ENCODE results near the gene AQP2. TPM values are rescaled to one million over a fixed set of nuclear protein-coding genes. Genes with fewer than 3 reads are reported as not detected.

The AQP2 gene
- total RNA-seq, 1 donor from 2014 or later: not detected

GRCh38 chr12:49974231-49974675, 23.7 kb downstream of the AQP2 start:
- H3K36me3 ChIP-seq (ENCODE audit: control insufficient read depth, insufficient read depth, low read length): no peaks in the 10 kb centered on the region
- no peak overlapping the region for H3K4me3 ChIP-seq (ENCODE audit: low read depth, low read length)
- DNase-seq (ENCODE audit: low read depth): no peak
- peak; percentile 75 for TF ChIP-seq CTCF (IDR thresholded peaks at IDR 0.05; ENCODE audit: insufficient read depth, low read length, poor library complexity, severe bottlenecking)
- H3K27me3 ChIP-seq (ENCODE audit: control insufficient read depth, insufficient read depth, low read length): peaks cover 18% of the 10 kb centered on the region

- TF ChIP-seq CTCF (IDR thresholded peaks at IDR 0.05; ENCODE audit: insufficient read depth, low read length, poor library complexity, severe bottlenecking): no peak
- Histone ChIP-seq H3K36me3 (ENCODE audit: control insufficient read depth, insufficient read depth, low read length) (no peaks in the 10 kb centered on the region), H3K27me3 (ENCODE audit: control insufficient read depth, insufficient read depth, low read length) (peaks cover 15% of the 10 kb centered on the region), H3K4me3 (ENCODE audit: low read depth, low read length) (no peak overlapping the region)
- no peak for DNase-seq (ENCODE audit: low read depth)
These were observed 24.3 kb downstream of the AQP2 start for GRCh38 chr12:49974677-49975317.

- DNase-seq (ENCODE audit: low read depth): no peak
- TF ChIP-seq CTCF (IDR thresholded peaks at IDR 0.05; ENCODE audit: insufficient read depth, low read length, poor library complexity, severe bottlenecking): no peak
- no peaks in the 10 kb centered on the region for H3K36me3 ChIP-seq (ENCODE audit: control insufficient read depth, insufficient read depth, low read length)
- H3K4me3 ChIP-seq (ENCODE audit: low read depth, low read length): no peak overlapping the region
- H3K27me3 ChIP-seq (ENCODE audit: control insufficient read depth, insufficient read depth, low read length): peaks cover 11% of the 10 kb centered on the region
These were observed 24.8 kb downstream of the AQP2 start for GRCh38 chr12:49975318-49975761.

- H3K27me3 ChIP-seq (ENCODE audit: control insufficient read depth, insufficient read depth, low read length): peaks cover 7% of the 10 kb centered on the region
- TF ChIP-seq CTCF (IDR thresholded peaks at IDR 0.05; ENCODE audit: insufficient read depth, low read length, poor library complexity, severe bottlenecking): no peak
- no peaks in the 10 kb centered on the region for H3K36me3 ChIP-seq (ENCODE audit: control insufficient read depth, insufficient read depth, low read length)
- H3K4me3 ChIP-seq (ENCODE audit: low read depth, low read length): no peak overlapping the region
- no peak for DNase-seq (ENCODE audit: low read depth)
These were observed 26.0 kb downstream of the AQP2 start for GRCh38 chr12:49976557-49976956.

GRCh38 chr12:49978125-49978524, 27.6 kb downstream of the AQP2 start:
- no peak for TF ChIP-seq CTCF (IDR thresholded peaks at IDR 0.05; ENCODE audit: insufficient read depth, low read length, poor library complexity, severe bottlenecking)

More at GRCh38 chr12:49978125-49978524, 27.6 kb downstream of the AQP2 start:
- Histone ChIP-seq H3K36me3 (ENCODE audit: control insufficient read depth, insufficient read depth, low read length) (no peaks in the 10 kb centered on the region), H3K27me3 (ENCODE audit: control insufficient read depth, insufficient read depth, low read length) (peaks cover 1% of the 10 kb centered on the region), H3K4me3 (ENCODE audit: low read depth, low read length) (no peak overlapping the region)
- no peak for DNase-seq (ENCODE audit: low read depth)
